ENCODE results near the gene SRP72.
"Not testable (repeated sequence)": the region's sequence is repeated elsewhere in the genome, so short reads cannot be mapped to it uniquely, and the experiment has no call there.

DNA sequence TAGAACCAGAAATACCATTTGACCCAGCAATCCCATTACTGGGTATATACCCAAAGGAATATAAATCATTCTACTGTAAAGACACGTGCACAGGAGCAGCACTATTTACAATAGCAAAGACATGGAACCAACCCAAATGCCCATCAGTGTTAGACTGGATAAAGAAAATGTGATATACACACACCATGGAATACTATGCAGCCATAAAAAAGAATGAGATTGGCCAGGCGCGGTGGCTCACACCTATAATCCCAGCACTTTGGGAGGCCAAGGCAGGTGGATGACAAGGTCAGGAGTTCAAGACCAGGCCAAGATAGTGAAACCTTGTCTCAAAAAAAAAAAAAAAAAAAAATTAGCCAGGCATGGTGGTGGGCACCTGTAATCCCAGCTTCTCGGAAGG, 17.9 kb upstream of the SRP72 start:
- TF ChIP-seq, protein P1, sequence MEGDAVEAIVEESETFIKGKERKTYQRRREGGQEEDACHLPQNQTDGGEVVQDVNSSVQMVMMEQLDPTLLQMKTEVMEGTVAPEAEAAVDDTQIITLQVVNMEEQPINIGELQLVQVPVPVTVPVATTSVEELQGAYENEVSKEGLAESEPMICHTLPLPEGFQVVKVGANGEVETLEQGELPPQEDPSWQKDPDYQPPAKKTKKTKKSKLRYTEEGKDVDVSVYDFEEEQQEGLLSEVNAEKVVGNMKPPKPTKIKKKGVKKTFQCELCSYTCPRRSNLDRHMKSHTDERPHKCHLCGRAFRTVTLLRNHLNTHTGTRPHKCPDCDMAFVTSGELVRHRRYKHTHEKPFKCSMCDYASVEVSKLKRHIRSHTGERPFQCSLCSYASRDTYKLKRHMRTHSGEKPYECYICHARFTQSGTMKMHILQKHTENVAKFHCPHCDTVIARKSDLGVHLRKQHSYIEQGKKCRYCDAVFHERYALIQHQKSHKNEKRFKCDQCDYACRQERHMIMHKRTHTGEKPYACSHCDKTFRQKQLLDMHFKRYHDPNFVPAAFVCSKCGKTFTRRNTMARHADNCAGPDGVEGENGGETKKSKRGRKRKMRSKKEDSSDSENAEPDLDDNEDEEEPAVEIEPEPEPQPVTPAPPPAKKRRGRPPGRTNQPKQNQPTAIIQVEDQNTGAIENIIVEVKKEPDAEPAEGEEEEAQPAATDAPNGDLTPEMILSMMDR (IDR thresholded peaks at IDR 0.05), result not testable (repeated sequence)
- TF ChIP-seq POLR2A (IDR thresholded peaks at IDR 0.05; ENCODE audit: low read depth); POLR2AphosphoS5 (IDR thresholded peaks at IDR 0.05); EP300 (IDR thresholded peaks at IDR 0.05): not testable (repeated sequence)
